Activated T-helper 1 cell treated with anti-CD3 and anti-CD28 coated beads, Interleukin-2, amount 50 U/mL, for 16 hours (primary cell): ENCODE data around the gene SLC24A3.

Experiments used
- DNase-seq, 2 donors: peaks; one replicate each; pipeline ENCODE4 v3.0.0-alpha.2; 2020; ENCODE audit warnings: low read depth in 1 of 2, low spot score in 1 of 2

SLC24A3 gene

GRCh38 chr20:19269737-19270340, 57.4 kb downstream of the SLC24A3 start:
- no peak for DNase-seq

GRCh38 chr20:19271879-19272651, 59.6 kb downstream of the SLC24A3 start:
- no peak for DNase-seq

- DNase-seq = no peak
Observed at GRCh38 chr20:19272976-19273654, 60.7 kb downstream of the SLC24A3 start.

GRCh38 chr20:19274001-19274400, 61.6 kb downstream of the SLC24A3 start:
- DNase-seq = no peak

- no peak for DNase-seq
Observed at GRCh38 chr20:19274412-19275015, 62.1 kb downstream of the SLC24A3 start.

GRCh38 chr20:19275038-19275629, 62.7 kb downstream of the SLC24A3 start:
- no peak for DNase-seq

- DNase-seq = no peak
Observed at GRCh38 chr20:19275630-19276071, 63.2 kb downstream of the SLC24A3 start.

- no peak for DNase-seq
Observed at GRCh38 chr20:19277381-19277780, 64.9 kb downstream of the SLC24A3 start.

GRCh38 chr20:19283490-19284025, 71.1 kb downstream of the SLC24A3 start:
- no peak for DNase-seq

- DNase-seq = no peak
Observed at GRCh38 chr20:19284400-19285178, 72.1 kb downstream of the SLC24A3 start.

- DNase-seq = no peak
Observed at GRCh38 chr20:19285436-19285835, 73.0 kb downstream of the SLC24A3 start.

GRCh38 chr20:19288061-19288460, 75.6 kb downstream of the SLC24A3 start:
- DNase-seq = no peak

GRCh38 chr20:19288636-19289035, 76.2 kb downstream of the SLC24A3 start:
- no peak for DNase-seq

- no peak for DNase-seq
Observed at GRCh38 chr20:19289451-19289850, 77.0 kb downstream of the SLC24A3 start.

GRCh38 chr20:19291024-19291817, 78.8 kb downstream of the SLC24A3 start:
- DNase-seq = no peak

GRCh38 chr20:19291818-19292132, 79.3 kb downstream of the SLC24A3 start:
- DNase-seq = no peak

- DNase-seq = no peak
Observed at GRCh38 chr20:19292254-19292653, 79.8 kb downstream of the SLC24A3 start.

- no peak for DNase-seq
Observed at GRCh38 chr20:19295076-19295475, 82.6 kb downstream of the SLC24A3 start.

GRCh38 chr20:19298652-19299051, 86.2 kb downstream of the SLC24A3 start:
- DNase-seq = no peak

GRCh38 chr20:19300395-19300794, 88.0 kb downstream of the SLC24A3 start:
- DNase-seq = no peak
